Islet of Langerhans (tissue), 1 donor: ENCODE data around the gene COLEC11.

Experiments
- FAIRE-seq: peaks from one replicate; lab custom pipeline; 2011; peaks lifted over from hg19 to GRCh38; lab: Jason Lieb, UNC

COLEC11 gene

GRCh38 chr2:3639015-3639630 lies 44.2 kb downstream of the COLEC11 start:
- no peak for FAIRE-seq

DNA sequence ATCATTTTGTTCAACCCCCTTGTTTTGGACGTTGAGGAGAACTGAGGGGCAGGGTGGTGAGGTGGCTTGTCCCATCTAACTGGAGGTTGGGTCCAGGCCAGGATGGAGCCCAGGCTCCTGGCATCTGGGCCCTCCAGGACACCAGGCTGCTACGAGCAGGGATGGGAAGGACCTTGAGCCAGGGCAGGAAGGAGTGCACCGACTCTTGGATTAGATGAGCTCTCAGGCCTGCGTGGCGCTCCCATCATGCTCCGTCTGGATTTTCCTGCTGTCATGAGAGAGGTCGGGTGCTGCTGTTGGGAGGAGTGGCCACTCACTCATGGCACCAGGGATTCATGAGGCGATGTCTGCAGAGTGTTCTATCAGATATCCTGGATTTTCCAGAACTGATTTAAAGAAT lies 44.7 kb downstream of the COLEC11 start:
- FAIRE-seq, result no peak

DNA sequence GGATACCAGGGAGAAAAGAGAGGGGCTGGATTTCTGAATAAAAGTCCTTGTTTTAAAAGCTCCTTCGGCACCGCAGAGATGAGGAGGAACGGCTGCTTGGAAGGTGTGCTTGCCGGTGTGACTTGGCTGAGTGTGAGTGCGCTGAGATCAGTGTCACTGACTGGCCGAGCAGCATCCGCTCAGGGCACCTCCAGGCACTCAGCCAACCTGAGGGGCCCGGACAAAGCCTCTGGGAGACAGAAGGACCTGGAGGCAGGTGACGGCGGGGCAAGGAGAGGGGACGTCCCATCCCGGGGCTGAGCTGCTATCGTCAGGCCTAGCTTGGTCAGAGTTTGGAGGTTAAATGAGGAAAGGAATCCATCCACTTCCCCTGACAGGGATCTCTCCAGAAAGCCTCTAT lies 46.3 kb downstream of the COLEC11 start:
- FAIRE-seq, result no peak

- FAIRE-seq, result no peak
Observed at GRCh38 chr2:3641841-3642421, 47.0 kb downstream of the COLEC11 start.

DNA sequence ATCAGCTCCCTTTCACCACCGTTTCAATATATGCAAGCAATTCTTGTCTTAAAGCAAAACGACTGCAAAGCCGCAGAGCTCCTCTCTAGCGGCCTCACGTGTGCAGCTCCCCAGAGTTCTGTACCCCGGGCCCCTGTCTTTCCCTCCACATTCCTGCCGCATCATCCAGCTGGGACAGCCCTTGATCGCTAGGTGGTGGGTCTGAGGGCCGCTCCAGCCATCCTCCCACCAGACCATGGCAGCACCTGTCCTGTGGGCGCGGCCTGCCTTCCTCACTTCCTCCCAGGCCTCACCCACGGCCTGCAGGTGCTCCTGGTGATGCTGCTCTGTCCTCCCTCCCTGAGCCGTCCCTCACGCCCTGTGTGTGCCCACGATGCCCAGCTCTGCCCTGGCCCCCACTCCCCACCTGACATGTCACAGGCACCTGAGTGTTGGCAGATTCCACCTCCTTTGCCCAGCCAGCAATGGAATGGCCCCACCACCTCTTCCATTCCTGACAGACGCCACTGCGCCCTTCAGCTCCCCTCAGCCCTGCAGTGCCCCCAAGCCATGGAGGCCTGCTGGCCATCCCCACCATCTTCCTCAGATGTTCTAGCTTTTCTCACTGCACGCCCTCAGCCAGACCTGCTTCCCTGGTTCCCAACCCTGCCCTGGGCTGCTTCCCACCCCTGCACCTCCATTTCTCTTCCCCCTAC lies 47.8 kb downstream of the COLEC11 start:
- no peak for FAIRE-seq

DNA sequence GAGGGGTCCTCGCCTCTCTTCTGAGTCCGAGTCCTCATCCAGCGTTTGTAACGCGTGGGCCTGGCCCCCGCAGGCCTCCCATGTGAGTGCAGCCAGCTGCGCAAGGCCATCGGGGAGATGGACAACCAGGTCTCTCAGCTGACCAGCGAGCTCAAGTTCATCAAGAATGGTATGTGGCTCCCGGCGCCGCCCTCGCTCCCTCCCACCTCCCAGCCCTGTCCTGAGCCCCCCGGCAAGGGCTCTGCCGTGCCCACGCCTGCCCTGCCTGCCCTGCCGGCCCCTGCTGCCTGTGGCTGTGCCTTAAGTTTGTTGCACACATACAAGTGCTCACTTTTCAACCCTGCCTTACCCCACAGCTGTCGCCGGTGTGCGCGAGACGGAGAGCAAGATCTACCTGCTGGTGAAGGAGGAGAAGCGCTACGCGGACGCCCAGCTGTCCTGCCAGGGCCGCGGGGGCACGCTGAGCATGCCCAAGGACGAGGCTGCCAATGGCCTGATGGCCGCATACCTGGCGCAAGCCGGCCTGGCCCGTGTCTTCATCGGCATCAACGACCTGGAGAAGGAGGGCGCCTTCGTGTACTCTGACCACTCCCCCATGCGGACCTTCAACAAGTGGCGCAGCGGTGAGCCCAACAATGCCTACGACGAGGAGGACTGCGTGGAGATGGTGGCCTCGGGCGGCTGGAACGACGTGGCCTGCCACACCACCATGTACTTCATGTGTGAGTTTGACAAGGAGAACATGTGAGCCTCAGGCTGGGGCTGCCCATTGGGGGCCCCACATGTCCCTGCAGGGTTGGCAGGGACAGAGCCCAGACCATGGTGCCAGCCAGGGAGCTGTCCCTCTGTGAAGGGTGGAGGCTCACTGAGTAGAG lies 48.7 kb downstream of the COLEC11 start:
- no peak for FAIRE-seq

DNA sequence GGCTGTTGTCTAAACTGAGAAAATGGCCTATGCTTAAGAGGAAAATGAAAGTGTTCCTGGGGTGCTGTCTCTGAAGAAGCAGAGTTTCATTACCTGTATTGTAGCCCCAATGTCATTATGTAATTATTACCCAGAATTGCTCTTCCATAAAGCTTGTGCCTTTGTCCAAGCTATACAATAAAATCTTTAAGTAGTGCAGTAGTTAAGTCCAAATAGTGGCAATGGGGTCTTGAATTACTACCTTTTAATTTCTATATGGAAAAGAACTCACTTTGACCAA lies 49.3 kb downstream of the COLEC11 start:
- FAIRE-seq, result no peak

GRCh38 chr2:3644891-3645605 lies 50.1 kb downstream of the COLEC11 start:
- FAIRE-seq, result no peak

GRCh38 chr2:3645745-3646389 lies 51.0 kb downstream of the COLEC11 start:
- no peak for FAIRE-seq

DNA sequence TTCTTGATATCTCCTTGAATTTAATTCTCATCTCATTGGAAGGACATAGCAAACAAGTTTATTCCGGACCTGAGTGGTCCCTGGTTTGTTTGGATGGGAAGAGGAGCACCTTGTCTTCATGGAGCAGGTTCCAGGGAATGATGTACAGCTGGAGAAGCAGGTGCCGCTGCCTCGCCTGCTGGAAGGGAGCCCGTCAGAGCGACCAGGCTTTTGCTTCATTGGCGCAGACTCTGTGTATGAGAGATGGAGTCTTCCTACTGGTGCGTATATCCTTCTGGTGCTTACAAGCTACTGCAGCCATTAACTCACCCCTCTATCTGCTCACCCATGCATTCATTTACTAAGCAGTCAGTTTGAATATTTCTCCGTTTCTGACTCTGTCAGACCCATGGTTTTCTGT lies 51.5 kb downstream of the COLEC11 start:
- no peak for FAIRE-seq

DNA sequence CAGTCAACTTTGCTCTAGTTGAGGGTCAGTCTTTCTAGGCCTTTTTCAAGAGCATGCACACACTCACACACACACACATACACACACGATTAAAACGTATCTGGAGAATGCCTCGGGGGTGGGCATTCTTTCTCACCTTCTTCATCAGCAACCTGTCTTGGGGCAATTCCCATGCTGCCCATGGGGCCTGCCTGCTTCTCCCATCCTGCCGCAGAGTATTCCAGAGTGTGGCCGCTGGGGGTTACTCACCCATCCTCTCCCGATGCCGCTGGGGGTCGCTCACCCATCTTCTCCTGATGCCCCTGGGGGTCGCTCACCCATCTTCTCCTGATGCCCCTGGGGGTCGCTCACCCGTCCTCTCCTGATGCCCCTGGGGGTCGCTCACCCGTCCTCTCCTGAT lies 52.3 kb downstream of the COLEC11 start:
- no peak for FAIRE-seq

DNA sequence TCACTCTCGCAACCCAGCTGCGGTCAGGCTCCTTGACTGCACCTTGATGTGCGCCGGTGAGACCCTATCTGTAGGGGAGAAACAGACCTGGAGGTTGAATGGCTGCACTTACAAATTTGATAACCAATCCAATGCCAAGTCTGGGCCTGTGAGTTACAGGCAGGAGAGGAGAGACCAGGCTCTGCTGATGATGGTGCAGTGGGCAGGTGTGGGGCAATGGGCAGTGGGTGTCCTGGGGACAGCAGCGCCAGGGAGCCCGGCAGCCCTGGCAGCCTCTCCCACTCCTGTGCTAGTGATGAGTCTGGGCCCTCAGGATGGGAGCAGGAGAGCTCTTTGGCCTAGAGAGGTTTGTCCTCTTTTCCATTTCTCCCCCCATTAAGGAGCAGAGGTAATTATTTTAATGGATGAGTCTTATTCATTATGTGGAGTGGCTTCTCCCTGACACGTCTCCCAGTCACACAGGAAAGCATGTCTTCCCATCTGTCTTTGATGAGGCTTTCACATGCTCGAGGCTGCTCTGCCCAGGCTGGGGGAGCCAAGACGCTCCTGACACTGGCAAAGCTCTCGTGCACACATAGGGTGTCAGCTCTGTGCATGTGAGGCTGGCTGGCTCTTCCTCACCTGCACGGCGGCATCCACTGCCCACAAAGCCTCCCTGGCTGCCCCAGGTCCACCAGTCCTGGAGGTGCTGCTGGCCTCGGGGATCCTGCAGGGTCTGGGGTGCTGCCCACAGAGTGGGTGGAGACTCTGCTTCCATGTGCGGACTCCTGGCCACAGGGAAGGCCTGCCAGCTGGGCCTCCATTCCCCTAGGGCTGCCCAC lies 53.1 kb downstream of the COLEC11 start:
- FAIRE-seq, result no peak

DNA sequence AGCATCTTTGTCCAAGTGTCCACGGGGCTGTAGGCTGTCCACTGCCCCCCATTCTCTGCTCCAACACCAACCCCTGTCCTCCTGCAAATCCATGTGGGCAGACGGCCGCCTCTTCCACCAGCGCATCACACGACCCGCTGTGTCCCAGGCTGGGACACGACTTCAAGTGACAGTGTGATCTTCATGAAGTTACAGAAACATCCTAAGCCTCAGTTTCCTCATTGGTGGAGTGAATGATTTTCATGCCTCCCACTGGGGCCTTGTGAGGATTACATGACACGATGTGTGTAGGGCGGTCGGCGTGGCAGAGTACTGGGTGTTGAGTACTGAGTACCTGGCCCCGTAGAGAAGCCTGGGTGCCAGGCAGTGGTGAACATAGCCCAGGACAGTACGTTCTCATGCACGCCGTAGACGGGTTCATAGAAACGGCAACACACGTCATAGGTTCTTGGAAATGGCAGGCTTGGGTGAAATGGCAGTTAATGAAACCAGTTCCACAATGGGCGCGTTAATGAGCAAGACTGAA lies 53.8 kb downstream of the COLEC11 start:
- FAIRE-seq, result no peak

GRCh38 chr2:3649581-3649980 lies 54.7 kb downstream of the COLEC11 start:
- FAIRE-seq, result no peak

DNA sequence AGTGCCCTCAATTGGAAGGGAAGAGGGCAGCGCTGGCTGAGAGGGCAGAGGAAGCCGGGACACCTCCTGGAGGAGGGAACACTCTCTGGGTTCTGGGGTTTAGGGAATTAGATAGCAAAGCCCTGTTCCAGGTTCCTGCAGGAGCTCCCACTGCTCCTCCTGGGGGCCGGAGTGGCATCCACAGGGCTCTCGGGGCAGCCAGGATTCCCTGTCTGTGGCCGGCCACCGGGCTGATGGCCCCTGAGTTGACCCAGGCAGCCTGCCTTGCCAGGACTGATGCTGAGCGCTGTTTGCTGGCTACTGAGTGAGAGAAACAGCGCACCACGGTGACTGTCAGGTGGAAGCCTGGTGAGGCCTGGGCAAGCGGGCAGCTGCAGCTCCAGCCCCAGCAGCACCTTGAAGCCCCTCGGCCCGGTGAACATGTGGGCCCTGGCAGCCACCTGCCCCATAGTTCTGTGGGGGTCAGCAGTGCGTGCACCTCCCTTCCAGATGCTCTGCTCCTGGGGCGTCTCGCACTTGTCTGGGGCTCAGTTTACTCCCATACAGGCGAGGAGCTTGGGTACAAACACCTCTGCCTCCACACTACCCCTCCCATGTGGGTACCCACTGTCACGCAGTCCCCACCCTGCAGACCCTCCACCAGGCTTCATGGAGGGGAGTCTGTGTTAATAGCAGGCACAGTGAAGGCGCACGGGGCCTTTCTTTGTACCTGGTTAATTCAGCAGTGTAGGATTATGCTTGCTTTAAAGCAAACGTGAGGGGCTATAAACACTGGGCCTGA lies 55.4 kb downstream of the COLEC11 start:
- FAIRE-seq, result no peak

- FAIRE-seq, result no peak
Observed at GRCh38 chr2:3651691-3652648, 57.1 kb downstream of the COLEC11 start.

DNA sequence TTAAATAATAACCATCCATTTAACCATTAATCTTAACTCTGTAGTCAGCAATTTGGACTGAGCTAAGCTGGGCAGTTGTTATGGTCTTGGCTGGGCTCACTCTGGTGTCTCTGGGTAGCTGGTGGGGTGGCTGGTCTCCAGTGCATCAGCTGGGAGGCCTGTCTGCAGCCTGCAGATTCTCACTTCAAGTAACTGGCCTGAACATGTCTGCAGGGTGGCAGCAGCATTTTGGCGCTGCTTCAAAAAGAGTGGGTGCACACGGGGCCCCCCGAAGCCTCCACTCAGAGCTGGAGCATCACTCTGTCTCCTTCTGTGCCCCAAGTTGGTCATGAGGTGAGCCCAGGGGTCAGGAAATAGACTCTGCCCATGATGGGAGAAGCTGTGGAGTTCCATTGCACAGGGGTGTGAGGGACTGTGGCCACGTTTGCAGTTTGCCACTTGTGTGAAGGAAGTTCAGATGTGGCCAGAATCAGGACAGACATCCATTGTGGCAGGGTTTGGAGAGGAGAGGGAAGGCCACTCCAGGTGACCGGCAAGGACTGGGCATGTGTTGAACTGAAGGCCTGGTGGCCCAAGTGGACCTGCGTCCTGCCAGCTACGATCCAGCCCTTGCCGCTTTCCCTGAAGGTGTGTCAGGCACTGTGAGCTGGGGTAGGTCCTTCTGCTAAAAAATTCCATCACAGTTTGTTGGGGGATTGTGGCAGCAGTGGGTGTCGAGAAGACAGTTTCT lies 58.1 kb downstream of the COLEC11 start:
- no peak for FAIRE-seq

GRCh38 chr2:3654011-3654410 lies 59.1 kb downstream of the COLEC11 start:
- no peak for FAIRE-seq
